Measurements from ENCODE around the gene CISH.
A peak's percentile ranks its signal among the peaks of the same experiment; 100 is the strongest.

CISH gene

GRCh38 chr3:50568947-50569749 is 42.4 kb downstream of the CISH start, which contains the start of gene HEMK1:
TSS of gene HEMK1 (plus strand) at chr3:50569522. CDS start at chr3:50571105, 1,583 bp downstream.
- H3F3A ChIP-seq (ENCODE audit: control insufficient read depth, insufficient read depth) = no peaks in the 10 kb centered on the region
- TF ChIP-seq CTCF (IDR thresholded peaks at IDR 0.05; ENCODE audit: low read depth, low read length, poor library complexity, severe bottlenecking) (no peak), EZH2phosphoT487 (IDR thresholded peaks at IDR 0.05; ENCODE audit: borderline replicate concordance, low read length) (no peak)
- no peaks in the 10 kb centered on the region for H4K20me1 ChIP-seq (ENCODE audit: control insufficient read depth, insufficient read depth, low read depth, low read length)
- H3K4me3 ChIP-seq (ENCODE audit: low read length) = peak within 1 kb of the TSS; percentile 85
- H3K9me3 ChIP-seq (ENCODE audit: control insufficient read depth, insufficient read depth, low read length) = no peaks in the 10 kb centered on the region
- no peaks in the 10 kb centered on the region for H3K9me2 ChIP-seq (replicated peaks; ENCODE audit: control insufficient read depth, low read length)
- peak within 1 kb of the TSS; percentile 74 for H3K4me2 ChIP-seq (ENCODE audit: low read length)
- H3K36me3 ChIP-seq (ENCODE audit: control insufficient read depth, low read length) = peaks cover 10% of the 10 kb centered on the region
- H3K27ac ChIP-seq (ENCODE audit: low read depth, low read length) = no peak within 1 kb of the TSS
- peaks cover 22% of the 10 kb centered on the region for H3K27me3 ChIP-seq (ENCODE audit: control insufficient read depth, low read length)
- peaks cover 27% of the 10 kb centered on the region for H3K4me1 ChIP-seq (ENCODE audit: control insufficient read depth, low read length)
- H3K79me2 ChIP-seq (ENCODE audit: control insufficient read depth, low read length) = peaks cover 10% of the 10 kb centered on the region

GRCh38 chr3:50567386-50568167 is 44.0 kb downstream of the CISH start, which contains the start of gene C3orf18:
TSS of gene C3orf18 (minus strand) at chr3:50567747. CDS start at chr3:50565699, 2,048 bp downstream.
- peak within 1 kb of the TSS; percentile 85 for H3K4me3 ChIP-seq (ENCODE audit: low read length)
- H3K36me3 ChIP-seq (ENCODE audit: control insufficient read depth, low read length) = peaks cover 4% of the 10 kb centered on the region
- peaks cover 10% of the 10 kb centered on the region for H3K79me2 ChIP-seq (ENCODE audit: control insufficient read depth, low read length)
- no peaks in the 10 kb centered on the region for H3K9me2 ChIP-seq (replicated peaks; ENCODE audit: control insufficient read depth, low read length)
- peak within 1 kb of the TSS; percentile 74 for H3K4me2 ChIP-seq (ENCODE audit: low read length)
- no peak for TF ChIP-seq CTCF (IDR thresholded peaks at IDR 0.05; ENCODE audit: low read depth, low read length, poor library complexity, severe bottlenecking)
- TF ChIP-seq EZH2phosphoT487 (IDR thresholded peaks at IDR 0.05; ENCODE audit: borderline replicate concordance, low read length) = no peak; the same call in 1 of the 2 replicates
- H3F3A ChIP-seq (ENCODE audit: control insufficient read depth, insufficient read depth) = no peaks in the 10 kb centered on the region
- no peak within 1 kb of the TSS for H3K27ac ChIP-seq (ENCODE audit: low read depth, low read length)
- no peaks in the 10 kb centered on the region for H3K9me3 ChIP-seq (ENCODE audit: control insufficient read depth, insufficient read depth, low read length)
- no peaks in the 10 kb centered on the region for H4K20me1 ChIP-seq (ENCODE audit: control insufficient read depth, insufficient read depth, low read depth, low read length)
- peaks cover 27% of the 10 kb centered on the region for H3K4me1 ChIP-seq (ENCODE audit: control insufficient read depth, low read length)
- peaks cover 22% of the 10 kb centered on the region for H3K27me3 ChIP-seq (ENCODE audit: control insufficient read depth, low read length)

GRCh38 chr3:50567011-50567385 is 44.6 kb downstream of the CISH start:
- no peaks in the 10 kb centered on the region for H3K9me3 ChIP-seq (ENCODE audit: control insufficient read depth, insufficient read depth, low read length)
- H4K20me1 ChIP-seq (ENCODE audit: control insufficient read depth, insufficient read depth, low read depth, low read length) = no peaks in the 10 kb centered on the region
- no peaks in the 10 kb centered on the region for H3K36me3 ChIP-seq (ENCODE audit: control insufficient read depth, low read length)
- peak overlapping the region; percentile 74 for H3K4me2 ChIP-seq (ENCODE audit: low read length)
- H3K9me2 ChIP-seq (replicated peaks; ENCODE audit: control insufficient read depth, low read length) = no peaks in the 10 kb centered on the region
- H3K27ac ChIP-seq (ENCODE audit: low read depth, low read length) = no peak overlapping the region
- H3K4me3 ChIP-seq (ENCODE audit: low read length) = peak overlapping the region; percentile 60
- H3K27me3 ChIP-seq (ENCODE audit: control insufficient read depth, low read length) = peaks cover 22% of the 10 kb centered on the region
- H3K79me2 ChIP-seq (ENCODE audit: control insufficient read depth, low read length) = peaks cover 10% of the 10 kb centered on the region
- no peaks in the 10 kb centered on the region for H3F3A ChIP-seq (ENCODE audit: control insufficient read depth, insufficient read depth)
- H3K4me1 ChIP-seq (ENCODE audit: control insufficient read depth, low read length) = peaks cover 27% of the 10 kb centered on the region
- TF ChIP-seq EZH2phosphoT487 (IDR thresholded peaks at IDR 0.05; ENCODE audit: borderline replicate concordance, low read length) (no peak), CTCF (IDR thresholded peaks at IDR 0.05; ENCODE audit: low read depth, low read length, poor library complexity, severe bottlenecking) (no peak)

Data from DOHH2 (cell line).